Measurements from ENCODE around the gene KANSL1L.

KANSL1L gene

GRCh38 chr2:210162466-210163124 lies 8.6 kb downstream of the KANSL1L start:
- peaks cover 17% of the 10 kb centered on the region for H3K4me1 Mint-ChIP-seq (ENCODE audit: low read depth)

DNA sequence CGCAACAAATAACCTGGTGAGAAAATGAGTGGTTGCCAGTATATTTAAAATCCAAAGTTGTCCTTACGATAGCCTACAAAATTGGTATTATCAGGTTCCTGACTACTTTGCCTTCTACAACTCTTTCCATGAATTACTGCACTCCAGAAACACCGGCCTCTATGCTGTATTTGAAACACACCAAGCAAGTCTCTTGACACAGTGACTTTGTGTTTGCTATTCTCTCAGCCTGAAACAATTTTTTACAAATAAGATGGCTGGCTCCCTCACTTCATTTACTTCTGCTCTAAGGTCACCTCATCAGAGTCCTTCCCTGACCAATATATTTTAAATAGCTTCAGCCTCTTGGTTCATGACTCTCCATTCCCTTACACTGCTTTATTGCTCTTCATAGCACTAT lies 12.2 kb downstream of the KANSL1L start:
- Mint-ChIP-seq H3K4me3 (no peak overlapping the region), H3K27me3 (no peaks in the 10 kb centered on the region), H3K27ac (no peak overlapping the region), H3K4me1 (ENCODE audit: low read depth) (peaks cover 12% of the 10 kb centered on the region), H3K36me3 (peaks cover 10% of the 10 kb centered on the region), H3K9me3 (ENCODE audit: low read depth) (no peaks in the 10 kb centered on the region)

More at GRCh38 chr2:210162466-210163124, 8.6 kb downstream of the KANSL1L start:
- Mint-ChIP-seq H3K27me3 (no peaks in the 10 kb centered on the region), H3K27ac (no peak overlapping the region), H3K4me3 (no peak overlapping the region), H3K36me3 (peaks cover 8% of the 10 kb centered on the region), H3K9me3 (ENCODE audit: low read depth) (no peaks in the 10 kb centered on the region)

GRCh38 chr2:210158236-210158635 lies 13.0 kb downstream of the KANSL1L start:
- H3K36me3 Mint-ChIP-seq: peaks cover 16% of the 10 kb centered on the region

GRCh38 chr2:210157526-210157925 lies 13.7 kb downstream of the KANSL1L start:
- Mint-ChIP-seq H3K4me3 (no peak overlapping the region), H3K4me1 (ENCODE audit: low read depth) (peaks cover 3% of the 10 kb centered on the region), H3K27ac (no peak overlapping the region), H3K9me3 (ENCODE audit: low read depth) (no peaks in the 10 kb centered on the region), H3K27me3 (no peaks in the 10 kb centered on the region), H3K36me3 (peaks cover 14% of the 10 kb centered on the region)

More at GRCh38 chr2:210158236-210158635, 13.0 kb downstream of the KANSL1L start:
- Mint-ChIP-seq H3K27ac (no peak overlapping the region), H3K4me3 (no peak overlapping the region), H3K4me1 (ENCODE audit: low read depth) (peaks cover 10% of the 10 kb centered on the region), H3K9me3 (ENCODE audit: low read depth) (no peaks in the 10 kb centered on the region), H3K27me3 (no peaks in the 10 kb centered on the region)

DNA sequence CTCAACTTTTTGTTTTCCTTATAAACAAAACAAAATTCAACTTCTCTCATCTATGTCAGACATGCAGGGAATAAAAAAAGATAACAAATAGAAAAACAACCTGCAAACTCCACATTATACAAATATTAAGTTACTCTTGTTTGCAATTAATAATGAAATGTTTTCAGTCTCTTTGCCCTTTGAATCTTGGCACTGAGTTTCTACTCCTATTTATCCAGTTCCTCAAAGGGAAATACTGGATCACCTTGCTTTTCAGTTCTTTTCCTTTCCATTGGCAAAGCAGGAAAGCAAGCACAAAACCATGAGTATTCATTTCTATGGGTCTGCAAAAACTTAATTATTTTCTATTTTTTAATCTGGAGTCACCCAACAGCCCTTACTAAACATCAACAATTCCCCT lies 23.6 kb downstream of the KANSL1L start:
- peaks cover 17% of the 10 kb centered on the region for H3K9me3 Mint-ChIP-seq (ENCODE audit: low read depth)
- peaks cover 26% of the 10 kb centered on the region for H3K36me3 Mint-ChIP-seq
- peaks cover 2% of the 10 kb centered on the region for H3K4me1 Mint-ChIP-seq (ENCODE audit: low read depth)
- H3K27me3 Mint-ChIP-seq: no peaks in the 10 kb centered on the region
- no peak overlapping the region for H3K27ac Mint-ChIP-seq
- no peak overlapping the region for H3K4me3 Mint-ChIP-seq

DNA sequence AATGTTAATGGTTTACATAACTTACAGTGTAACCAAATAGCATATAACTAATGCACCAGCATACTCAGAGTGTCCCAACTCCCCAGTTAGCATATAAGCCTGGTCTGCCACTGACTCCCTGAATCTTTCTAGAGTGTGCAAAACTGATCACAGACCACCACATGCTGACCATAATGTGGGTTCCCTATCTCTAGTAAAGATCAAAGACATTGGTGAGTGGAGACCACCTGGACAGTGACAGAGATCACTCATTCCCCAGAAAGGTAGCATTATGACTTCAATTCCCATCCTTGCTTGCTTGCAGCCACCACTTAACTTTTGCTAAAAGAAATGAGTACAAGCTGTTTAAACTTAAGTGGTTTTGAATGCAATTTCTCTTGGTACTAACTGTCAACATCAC lies 39.0 kb downstream of the KANSL1L start:
- Mint-ChIP-seq H3K4me3 (no peak overlapping the region), H3K27me3 (no peaks in the 10 kb centered on the region), H3K9me3 (ENCODE audit: low read depth) (no peaks in the 10 kb centered on the region), H3K36me3 (peaks cover 6% of the 10 kb centered on the region), H3K4me1 (ENCODE audit: low read depth) (peaks cover 5% of the 10 kb centered on the region), H3K27ac (no peak overlapping the region)

DNA sequence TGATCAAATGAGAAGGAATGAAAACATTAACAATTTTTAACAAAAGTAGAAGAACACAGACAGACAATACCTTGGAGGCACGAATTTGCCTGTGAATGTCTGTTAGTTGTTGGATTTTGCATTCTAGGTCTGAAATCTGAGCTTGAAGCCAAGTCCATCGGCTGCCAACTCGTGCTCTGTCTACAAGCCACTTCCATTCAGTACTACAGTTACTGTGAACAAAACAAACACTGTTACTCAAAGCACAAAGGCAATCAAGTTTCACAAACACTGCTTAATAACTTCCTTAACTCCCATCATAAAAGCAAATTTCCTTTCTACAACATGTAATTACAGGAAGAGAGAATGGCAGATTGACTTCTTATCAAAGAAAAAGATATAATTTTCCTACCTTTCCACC lies 42.2 kb downstream of the KANSL1L start:
- Mint-ChIP-seq H3K27ac (no peak overlapping the region), H3K4me3 (no peak overlapping the region), H3K4me1 (ENCODE audit: low read depth) (peaks cover 5% of the 10 kb centered on the region), H3K36me3 (peaks cover 24% of the 10 kb centered on the region), H3K27me3 (no peaks in the 10 kb centered on the region), H3K9me3 (ENCODE audit: low read depth) (peaks cover 5% of the 10 kb centered on the region)

GRCh38 chr2:210113614-210114235 lies 57.5 kb downstream of the KANSL1L start:
- Mint-ChIP-seq H3K27ac (no peak overlapping the region), H3K36me3 (peaks cover 40% of the 10 kb centered on the region), H3K4me3 (no peak overlapping the region), H3K4me1 (ENCODE audit: low read depth) (no peaks in the 10 kb centered on the region), H3K27me3 (no peaks in the 10 kb centered on the region), H3K9me3 (ENCODE audit: low read depth) (peaks cover 25% of the 10 kb centered on the region)

DNA sequence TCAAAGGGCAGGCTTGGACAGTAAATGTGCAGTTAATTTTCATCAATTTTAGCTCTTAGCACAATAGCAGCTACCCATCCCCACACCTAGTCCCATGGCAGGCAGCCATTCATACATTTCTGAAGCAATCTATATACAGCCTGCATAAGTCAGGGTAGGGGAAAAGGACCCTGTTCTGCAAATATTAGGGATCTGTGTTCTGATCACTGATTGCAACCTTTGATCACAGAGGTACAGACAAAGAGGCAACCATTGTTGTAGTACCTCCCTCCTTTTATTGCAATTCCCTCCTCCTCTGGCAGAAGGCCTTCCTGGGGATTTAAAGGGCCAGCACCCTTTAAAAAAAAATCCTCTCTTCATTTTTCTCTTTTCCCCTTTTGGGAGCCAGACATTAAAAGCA lies 58.3 kb downstream of the KANSL1L start:
- H3K27me3 Mint-ChIP-seq: no peaks in the 10 kb centered on the region
- H3K36me3 Mint-ChIP-seq: peaks cover 41% of the 10 kb centered on the region
- no peak overlapping the region for H3K27ac Mint-ChIP-seq
- no peak overlapping the region for H3K4me3 Mint-ChIP-seq
- peaks cover 25% of the 10 kb centered on the region for H3K9me3 Mint-ChIP-seq (ENCODE audit: low read depth)
- no peaks in the 10 kb centered on the region for H3K4me1 Mint-ChIP-seq (ENCODE audit: low read depth)

DNA sequence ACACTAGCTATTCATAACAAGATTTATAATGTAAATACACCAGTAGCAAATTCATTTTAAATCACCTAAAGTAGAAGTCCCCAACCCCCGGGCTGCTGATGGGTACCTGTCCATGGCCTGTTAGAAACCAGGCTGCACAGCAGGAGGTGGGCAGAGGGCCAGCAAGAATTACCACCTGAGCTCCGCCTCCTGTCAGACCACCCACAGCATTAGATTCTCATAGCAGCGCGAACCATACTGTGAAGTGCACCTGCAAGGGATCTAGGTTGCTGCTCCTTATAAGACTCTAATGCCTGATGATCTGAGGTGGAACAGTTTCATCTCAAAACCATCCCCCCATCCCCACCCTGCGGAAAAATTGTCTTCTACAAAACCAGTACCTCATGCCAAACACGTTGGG lies 71.3 kb downstream of the KANSL1L start:
- Mint-ChIP-seq H3K4me1 (ENCODE audit: low read depth) (no peaks in the 10 kb centered on the region), H3K36me3 (peaks cover 14% of the 10 kb centered on the region), H3K27me3 (no peaks in the 10 kb centered on the region), H3K4me3 (no peak overlapping the region), H3K27ac (no peak overlapping the region), H3K9me3 (ENCODE audit: low read depth) (no peaks in the 10 kb centered on the region)

GRCh38 chr2:210094787-210095186 lies 76.4 kb downstream of the KANSL1L start:
- Mint-ChIP-seq H3K27me3 (no peaks in the 10 kb centered on the region), H3K27ac (no peak overlapping the region), H3K4me1 (ENCODE audit: low read depth) (no peaks in the 10 kb centered on the region), H3K36me3 (no peaks in the 10 kb centered on the region), H3K4me3 (no peak overlapping the region), H3K9me3 (ENCODE audit: low read depth) (no peaks in the 10 kb centered on the region)

DNA sequence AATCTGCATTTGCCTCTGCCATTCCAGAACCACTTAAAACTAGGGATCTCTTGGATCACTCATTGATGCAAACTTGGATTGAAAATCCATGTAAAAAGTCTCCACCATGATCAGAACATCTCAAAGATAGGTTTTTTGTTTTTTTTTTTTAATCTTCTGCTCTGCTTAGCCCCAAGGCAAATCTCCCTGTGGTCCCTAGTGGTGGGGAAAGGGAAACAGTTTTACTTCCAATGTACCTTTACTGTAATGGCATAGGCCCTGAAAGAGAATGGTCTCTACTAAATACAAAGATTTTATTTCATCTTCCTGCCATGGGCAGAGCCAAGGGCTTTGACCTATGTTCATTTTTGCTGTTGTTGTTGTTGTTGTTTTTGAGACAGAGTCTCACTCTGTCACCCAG lies 78.4 kb downstream of the KANSL1L start:
- Mint-ChIP-seq H3K27ac (no peak overlapping the region), H3K9me3 (ENCODE audit: low read depth) (no peaks in the 10 kb centered on the region), H3K4me1 (ENCODE audit: low read depth) (no peaks in the 10 kb centered on the region), H3K4me3 (no peak overlapping the region), H3K36me3 (no peaks in the 10 kb centered on the region), H3K27me3 (no peaks in the 10 kb centered on the region)

DNA sequence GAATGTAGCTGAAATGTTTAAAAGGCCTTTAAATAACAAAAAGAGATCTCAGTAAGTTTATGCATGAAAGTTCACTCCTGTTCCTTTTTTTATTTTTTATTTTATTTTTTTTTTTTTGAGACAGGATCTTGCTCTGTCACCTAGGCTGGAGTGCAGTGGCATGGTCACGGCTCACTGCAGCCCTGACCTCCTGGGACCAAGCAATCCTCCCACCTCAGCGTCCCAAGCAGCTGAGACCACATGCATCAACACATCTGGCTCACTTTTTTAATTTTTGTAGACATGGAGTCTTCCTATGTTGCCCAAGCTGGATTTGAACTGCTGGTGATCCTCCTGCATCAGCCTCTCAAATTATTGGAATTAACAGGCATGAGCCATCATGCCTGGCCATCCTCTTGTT lies 84.3 kb downstream of the KANSL1L start:
- Mint-ChIP-seq H3K4me1 (ENCODE audit: low read depth) (no peaks in the 10 kb centered on the region), H3K9me3 (ENCODE audit: low read depth) (no peaks in the 10 kb centered on the region), H3K27me3 (no peaks in the 10 kb centered on the region), H3K4me3 (no peak overlapping the region), H3K36me3 (peaks cover 4% of the 10 kb centered on the region), H3K27ac (no peak overlapping the region)

DNA sequence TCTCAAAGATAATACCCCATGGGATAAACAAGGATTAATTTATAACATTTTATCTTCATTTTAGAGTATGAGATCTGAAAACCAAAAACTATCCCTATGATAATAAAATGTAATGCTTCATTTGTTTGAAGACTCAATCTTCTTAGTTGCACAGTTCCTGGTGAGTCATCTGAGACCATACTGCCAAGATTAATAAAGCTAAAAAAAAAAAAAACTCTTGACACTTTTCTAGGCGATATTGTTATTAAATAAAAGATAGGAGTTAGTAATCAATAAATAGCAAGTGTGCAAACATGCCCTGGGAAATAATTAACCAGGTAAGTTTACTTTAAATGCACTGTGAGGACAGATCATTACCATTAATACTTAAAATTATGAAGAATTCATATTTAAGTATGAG lies 84.9 kb downstream of the KANSL1L start:
- peaks cover 4% of the 10 kb centered on the region for H3K36me3 Mint-ChIP-seq
- H3K4me3 Mint-ChIP-seq: no peak overlapping the region
- no peaks in the 10 kb centered on the region for H3K4me1 Mint-ChIP-seq (ENCODE audit: low read depth)
- H3K9me3 Mint-ChIP-seq (ENCODE audit: low read depth): no peaks in the 10 kb centered on the region
- H3K27me3 Mint-ChIP-seq: no peaks in the 10 kb centered on the region
- H3K27ac Mint-ChIP-seq: no peak overlapping the region

DNA sequence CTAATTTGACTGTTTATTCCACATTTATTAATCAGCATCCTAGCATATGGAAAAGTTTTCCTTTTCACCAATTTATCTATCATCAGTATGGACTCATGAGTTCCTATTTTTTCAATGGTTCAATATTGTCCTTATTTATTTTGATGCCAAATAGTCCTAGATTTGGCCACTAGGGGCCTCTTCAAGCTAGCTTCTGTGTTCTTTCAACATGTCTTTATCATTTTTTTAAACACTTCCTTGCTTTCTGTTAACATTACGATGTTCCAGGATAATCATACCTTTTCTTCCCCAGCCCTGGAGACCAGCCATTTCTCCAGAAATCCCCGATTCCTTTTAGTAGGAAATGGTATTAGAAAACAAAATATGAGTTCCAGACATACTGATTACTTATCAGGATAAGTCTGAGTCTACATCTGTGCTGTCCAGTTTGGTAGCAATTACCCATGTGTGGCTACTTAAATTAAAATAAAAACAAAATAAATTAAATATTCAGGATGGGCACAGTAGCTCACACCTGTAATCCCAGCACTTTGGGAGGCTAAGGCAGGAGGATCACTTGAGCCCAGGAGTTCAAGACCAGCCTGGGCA lies 98.2 kb downstream of the KANSL1L start:
- no peak overlapping the region for H3K27ac Mint-ChIP-seq
- H3K4me1 Mint-ChIP-seq (ENCODE audit: low read depth): no peaks in the 10 kb centered on the region
- H3K4me3 Mint-ChIP-seq: no peak overlapping the region
- H3K27me3 Mint-ChIP-seq: no peaks in the 10 kb centered on the region
- H3K36me3 Mint-ChIP-seq: peaks cover 4% of the 10 kb centered on the region
- no peaks in the 10 kb centered on the region for H3K9me3 Mint-ChIP-seq (ENCODE audit: low read depth)

All from activated naive CD8-positive, alpha-beta T cell (primary cell).